Lower leg skin (tissue), 4 donors: Measurements from ENCODE around the gene SDK1. TPM values are rescaled to one million over a fixed set of nuclear protein-coding genes. Genes with fewer than 3 reads are reported as not detected.

Experiments used
- DNase-seq, 2 donors: peaks; one replicate each; pipeline ENCODE4 v3.0.0-alpha.2; 2019; ENCODE audit warnings: low spot score in 2 of 2
- H3K4me3 ChIP-seq: fragments of 200-600 bp; sonication (generic); 2 replicates; pipeline ENCODE4 v1.5.1; 2017; ENCODE audit warnings: mild to moderate bottlenecking, low read depth; ENCODE audit not compliant: poor library complexity, severe bottlenecking
- CTCF ChIP-seq, 3 donors: fragments of 450-650 bp; IDR thresholded peaks; one replicate each; pipeline ENCODE4 v1.5.1; 2016; ENCODE audit warnings: antibody characterized with exemption in 3 of 3, mild to moderate bottlenecking in 3 of 3, moderate library complexity in 2 of 3
- POLR2A ChIP-seq, 2 donors: fragments of 450-650 bp; IDR thresholded peaks; one replicate each; pipeline ENCODE4 v1.6.1; 2016 to 2017; ENCODE audit warnings: antibody characterized with exemption in 2 of 2, mild to moderate bottlenecking in 1 of 2, moderate library complexity in 1 of 2
- WGBS, 2 donors: methylation state at CpG; one replicate each; pipeline ENCODE4 v1.1.5; 2018; 5-methylcytosine and 5-hydroxymethylcytosine counted together
- intact Hi-C: fragments of 100-400 bp; cut with DNase I; formaldehyde crosslinking; loops from one replicate; pipeline ENCODE4 v1.15.0; 2023; ENCODE audit warnings: low total_unique reads
- total RNA-seq, 4 donors: library from RNA; depleted of rRNA; stranded (reverse); fragments of >200 nt; gene quantifications; one replicate each; pipeline ENCODE4 v1.1.0, GENCODE V29; 2016

SDK1 gene
- total RNA-seq, 4 donors from 2014 or later: 1.9 to 7.2 (median 5.1) TPM

- TF ChIP-seq CTCF (IDR thresholded peaks at IDR 0.05) (no peak), POLR2A (IDR thresholded peaks at IDR 0.05) (no peak)
- no peak overlapping the region for H3K4me3 ChIP-seq
- WGBS, 2 donors: 90% methylated on average over 2 of the region's 2 CpGs
- intact Hi-C loops: no loop called here
- DNase-seq: no peak
Observed at GRCh38 chr7:3527496-3528124, 226.6 kb downstream of the SDK1 start.

GRCh38 chr7:3533040-3533439 lies 232.0 kb downstream of the SDK1 start:
- DNase-seq: no peak
- H3K4me3 ChIP-seq: no peak overlapping the region
- WGBS, 2 donors: 26 to 100% methylated on average over 1 of the region's 1 CpG
- TF ChIP-seq POLR2A (IDR thresholded peaks at IDR 0.05): no peak
- TF ChIP-seq CTCF (IDR thresholded peaks at IDR 0.05): no peak
- intact Hi-C loops: no loop called here

- no peak for DNase-seq
- intact Hi-C loops: no loop called here
- 71 to 82% methylated on average over 6 of the region's 6 CpGs for WGBS, 2 donors
- TF ChIP-seq CTCF (IDR thresholded peaks at IDR 0.05) (no peak), POLR2A (IDR thresholded peaks at IDR 0.05) (no peak)
- no peak overlapping the region for H3K4me3 ChIP-seq
Observed at GRCh38 chr7:3537210-3537875, 236.3 kb downstream of the SDK1 start.

GRCh38 chr7:3538041-3538440 lies 237.0 kb downstream of the SDK1 start:
- TF ChIP-seq POLR2A (IDR thresholded peaks at IDR 0.05): no peak
- TF ChIP-seq CTCF (IDR thresholded peaks at IDR 0.05): no peak
- WGBS, 2 donors: 73 to 79% methylated on average over 3 of the region's 3 CpGs
- DNase-seq: no peak
- intact Hi-C loops: no loop called here
- H3K4me3 ChIP-seq: no peak overlapping the region

GRCh38 chr7:3540456-3541220 lies 239.6 kb downstream of the SDK1 start:
- WGBS, 2 donors: 67 to 68% methylated on average over 5 of the region's 5 CpGs
- DNase-seq: no peak
- no peak overlapping the region for H3K4me3 ChIP-seq
- intact Hi-C loops: no loop called here
- TF ChIP-seq CTCF (IDR thresholded peaks at IDR 0.05): no peak
